ENCODE results near the gene CLASP2.
"Not testable (repeated sequence)": the region's sequence is repeated elsewhere in the genome, so short reads cannot be mapped to it uniquely, and the experiment has no call there.

Gene CLASP2

DNA sequence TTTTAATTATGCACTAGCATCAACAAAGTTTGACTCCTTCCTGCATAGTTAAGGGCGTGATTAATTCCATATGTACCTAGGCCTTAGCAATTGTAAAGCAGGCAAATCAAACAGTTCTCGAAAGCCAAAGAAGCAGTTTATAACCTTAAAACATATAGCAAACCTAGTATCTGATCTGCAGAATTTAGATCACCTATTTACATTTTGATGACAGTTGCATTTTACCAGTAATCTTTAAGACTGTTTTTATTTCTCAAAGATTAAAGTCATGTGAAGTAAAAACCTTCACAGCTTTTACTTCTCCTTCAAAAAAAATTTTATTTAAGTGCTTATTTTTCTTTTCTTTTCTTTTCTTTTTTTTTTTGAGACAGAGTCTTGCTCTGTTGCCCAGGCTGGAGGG lies 257.0 kb downstream of the CLASP2 start:
- no peak overlapping the region for H3K4me3 ChIP-seq (ENCODE audit: low read depth, low read length)

DNA sequence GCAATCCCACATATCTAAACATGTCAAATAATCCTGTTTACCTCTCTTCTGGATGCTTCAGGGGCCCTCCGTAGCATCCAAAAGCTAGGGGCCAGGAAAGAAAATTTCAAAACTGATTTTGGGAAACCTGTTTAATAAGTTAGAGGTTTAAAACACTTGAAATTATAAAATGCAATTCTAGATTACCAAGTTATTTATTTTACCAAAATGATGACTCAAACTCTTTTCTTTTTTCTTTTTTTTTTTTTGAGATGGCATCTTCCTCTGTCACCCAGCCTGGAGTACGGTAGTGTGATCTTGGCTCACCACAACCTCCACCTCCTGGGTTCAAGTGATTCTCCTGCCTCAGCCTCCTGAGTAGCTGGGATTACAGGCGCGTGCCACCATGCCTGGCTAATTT lies 258.5 kb downstream of the CLASP2 start:
- not testable (repeated sequence) for H3K4me3 ChIP-seq (ENCODE audit: low read depth, low read length)

GRCh38 chr3:33458446-33458845 lies 259.6 kb downstream of the CLASP2 start:
- H3K4me3 ChIP-seq (ENCODE audit: low read depth, low read length), result no peak overlapping the region

DNA sequence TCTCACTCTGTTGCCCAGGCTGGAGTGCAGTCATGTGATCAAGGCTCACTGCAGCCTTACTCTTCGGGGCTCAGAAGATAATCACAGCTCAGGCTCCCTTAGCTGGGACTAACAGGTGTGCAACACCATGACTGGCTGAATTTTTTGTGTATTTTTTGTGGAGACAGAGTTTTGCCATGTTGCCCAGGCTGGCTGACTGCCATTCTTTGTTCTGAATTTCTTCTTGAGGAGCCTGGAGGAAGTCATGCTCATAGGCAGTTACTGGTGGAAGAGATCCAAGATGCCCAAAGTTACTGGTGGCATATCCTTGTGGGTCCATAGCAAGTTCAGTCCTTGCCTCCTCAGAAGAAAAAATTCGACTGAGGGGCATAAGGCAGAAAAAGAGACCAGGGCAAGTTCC lies 261.3 kb downstream of the CLASP2 start:
- no peak overlapping the region for H3K4me3 ChIP-seq (ENCODE audit: low read depth, low read length)

GRCh38 chr3:33453331-33453761 lies 264.7 kb downstream of the CLASP2 start:
- H3K4me3 ChIP-seq (ENCODE audit: low read depth, low read length), result no peak overlapping the region

- not testable (repeated sequence) for H3K4me3 ChIP-seq (ENCODE audit: low read depth, low read length)
These were observed 266.1 kb downstream of the CLASP2 start for GRCh38 chr3:33451994-33452393.

DNA sequence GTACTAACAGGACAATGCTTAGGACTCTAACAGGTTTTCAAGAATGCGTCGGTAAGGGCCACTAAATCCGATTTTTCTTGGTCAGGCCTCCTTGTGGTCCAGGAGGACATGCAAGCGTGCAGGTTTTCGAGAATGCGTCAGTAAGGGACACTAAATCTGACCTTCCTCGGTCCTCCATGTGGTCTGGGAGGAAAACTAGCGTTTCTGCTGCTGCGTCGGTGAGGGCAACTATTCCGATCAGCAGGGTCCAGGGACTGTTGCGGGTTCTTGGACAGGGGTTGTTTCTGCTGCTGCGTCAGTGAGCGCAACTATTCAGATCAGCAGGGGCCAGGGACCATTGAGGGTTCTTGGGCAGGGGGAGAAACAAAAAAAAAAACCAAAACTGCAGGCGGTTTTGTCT lies 270.1 kb downstream of the CLASP2 start:
- H3K4me3 ChIP-seq (ENCODE audit: low read depth, low read length), result peak overlapping the region; percentile 33

- peak overlapping the region; percentile 69 for H3K4me3 ChIP-seq (ENCODE audit: low read depth, low read length)
These were observed 270.8 kb downstream of the CLASP2 start for GRCh38 chr3:33447256-33447625.
